CD14-positive monocyte (primary cell): ENCODE results near the gene KDM3A. TPM values are rescaled to one million over a fixed set of nuclear protein-coding genes. Genes with fewer than 3 reads are reported as not detected.

Source experiments
- DNase-seq, 3 donors: peaks; one replicate each; pipeline ENCODE4 v3.0.0-alpha.2; 2011 to 2022
- H2AFZ ChIP-seq: 2 replicates; pipeline ENCODE4 v1.6.0; 2012; ENCODE audit warnings: mild to moderate bottlenecking, low read depth, low read length, inconsistent platforms; ENCODE audit not compliant: insufficient read depth, poor library complexity, severe bottlenecking
- H3K27ac ChIP-seq, 2 donors: 1 replicate in 1 of 2; 2 replicates in 1 of 2; pipeline ENCODE4 v1.5.1; 2012 to 2013; ENCODE audit warnings: low read length in 2 of 2, control low read depth in 1 of 2, inconsistent platforms in 1 of 2, low read depth in 1 of 2, mild to moderate bottlenecking in 1 of 2
- H3K27me3 ChIP-seq, 2 donors: one replicate each; pipeline versions ENCODE4 v1.6.0 to v1.6.1; 2011 to 2013; ENCODE audit warnings: low read length in 2 of 2; ENCODE audit not compliant: control insufficient read depth in 2 of 2, insufficient read depth in 2 of 2
- H3K36me3 ChIP-seq, 2 donors: replicated peaks in 1 of 2; 1 replicate in 1 of 2; 2 replicates in 1 of 2; pipeline versions ENCODE4 v1.5.1 to v1.6.1; 2012 to 2013; ENCODE audit warnings: low read length in 2 of 2, control low read depth in 1 of 2, inconsistent platforms in 1 of 2, mild to moderate bottlenecking in 1 of 2; ENCODE audit not compliant: insufficient read depth in 2 of 2, control insufficient read depth in 1 of 2
- H3K4me1 ChIP-seq, 2 donors: 1 replicate in 1 of 2; 2 replicates in 1 of 2; pipeline versions ENCODE4 v1.5.1 to v1.6.1; 2012 to 2013; ENCODE audit warnings: low read length in 2 of 2, control low read depth in 1 of 2, inconsistent platforms in 1 of 2, mild to moderate bottlenecking in 1 of 2, moderate library complexity in 1 of 2; ENCODE audit not compliant: insufficient read depth in 2 of 2, control insufficient read depth in 1 of 2
- H3K4me2 ChIP-seq: replicated peaks from 2 replicates; pipeline ENCODE3; 2012; ENCODE audit warnings: low read length, moderate library complexity, mild to moderate bottlenecking; ENCODE audit not compliant: poor library complexity, severe bottlenecking; ENCODE audit errors: extremely low read depth
- H3K4me3 ChIP-seq, 3 experiments: fragments of 200-600 bp in 1 of 3; sonication (generic) in 1 of 3; replicated peaks in 1 of 3; 1 replicate in 2 of 3; 2 replicates in 1 of 3; pipeline ENCODE4 v1.5.1; 2011 to 2013; ENCODE audit warnings: low read length in 3 of 3, mild to moderate bottlenecking in 3 of 3, control low read depth in 2 of 3, low read depth in 2 of 3, inconsistent platforms in 1 of 3, moderate library complexity in 1 of 3
- H3K79me2 ChIP-seq: 2 replicates; pipeline ENCODE4 v1.6.0; 2012; ENCODE audit warnings: mild to moderate bottlenecking, control low read depth, inconsistent platforms, low read length, moderate library complexity; ENCODE audit not compliant: insufficient read depth
- H3K9ac ChIP-seq: 2 replicates; pipeline ENCODE4 v1.6.0; 2017; ENCODE audit warnings: low read length, mild to moderate bottlenecking; ENCODE audit not compliant: insufficient read depth, poor library complexity, severe bottlenecking
- H3K9me3 ChIP-seq, 2 donors: replicated peaks in 1 of 2; 1 replicate in 1 of 2; 2 replicates in 1 of 2; pipeline versions ENCODE4 v1.5.1 to v1.6.1; 2012 to 2013; ENCODE audit warnings: low read length in 2 of 2, control low read depth in 1 of 2; ENCODE audit not compliant: control insufficient read depth in 1 of 2, insufficient read depth in 1 of 2
- H4K20me1 ChIP-seq: 2 replicates; pipeline ENCODE4 v1.6.0; 2012; ENCODE audit warnings: mild to moderate bottlenecking, low read length, control low read depth, moderate library complexity; ENCODE audit not compliant: insufficient read depth
- H3K27ac Mint-ChIP-seq, 7 donors: one replicate each; pipeline ENCODE4 v1.8.0; 2020; ENCODE audit warnings: mild to moderate bottlenecking in 7 of 7, mixed read lengths in 7 of 7, moderate library complexity in 6 of 7, inconsistent platforms in 2 of 7
- H3K27me3 Mint-ChIP-seq, 3 donors: one replicate each; pipeline ENCODE4 v1.8.0; 2021 to 2022; ENCODE audit warnings: low read depth in 3 of 3, mild to moderate bottlenecking in 3 of 3, mixed read lengths in 3 of 3, moderate library complexity in 3 of 3, inconsistent platforms in 1 of 3
- H3K36me3 Mint-ChIP-seq, 2 donors: one replicate each; pipeline ENCODE4 v1.8.0; 2020; ENCODE audit warnings: mixed read lengths in 2 of 2, inconsistent platforms in 1 of 2, mild to moderate bottlenecking in 1 of 2
- H3K4me1 Mint-ChIP-seq: one replicate; pipeline ENCODE4 v1.8.0; 2020; ENCODE audit warnings: mild to moderate bottlenecking, mixed read lengths
- H3K4me3 Mint-ChIP-seq, 2 donors: one replicate each; pipeline ENCODE4 v1.8.0; 2020; ENCODE audit warnings: mild to moderate bottlenecking in 2 of 2, mixed read lengths in 2 of 2, moderate library complexity in 1 of 2
- H3K9me3 Mint-ChIP-seq, 7 donors: one replicate each; pipeline ENCODE4 v1.8.0; 2020 to 2022; ENCODE audit warnings: mixed read lengths in 7 of 7, mild to moderate bottlenecking in 6 of 7, moderate library complexity in 6 of 7, inconsistent platforms in 2 of 7
- WGBS: methylation state at CpG from one replicate; pipeline ENCODE4 v1.1.5; 2013; ENCODE audit warnings: missing lambda C conversion rate; ENCODE audit not compliant: insufficient coverage; 5-methylcytosine and 5-hydroxymethylcytosine counted together
- intact Hi-C, 2 donors: fragments of 100-400 bp; cut with micrococcal nuclease; formaldehyde crosslinking; loops; one replicate each; pipeline versions ENCODE4 v1.15.0 to v1.15.1; 2023
- polyA plus RNA-seq, 3 donors: library from polyadenylated mRNA; depleted of rRNA in 1 of 3; unstranded in 2 of 3; stranded (reverse) in 1 of 3; fragments of 300-500 nt in 2 of 3; fragments of >200 nt in 1 of 3; fragmentation: Illumina TruSeq in 2 of 3; gene quantifications; 1 replicate in 2 of 3; 2 replicates in 1 of 3; pipeline ENCODE4 v1.2.3, GENCODE V29; 2012 to 2021
- TF ChIP-seq, protein P1 (sequence below): fragments of 200-600 bp; IDR thresholded peaks from one replicate; pipeline ENCODE4 v1.8.0; 2022; ENCODE audit warnings: antibody characterized with exemption, mild to moderate bottlenecking

The KDM3A gene
- polyA plus RNA-seq, 3 donors, result 3.3 to 21.2 (median 7.4) TPM

DNA sequence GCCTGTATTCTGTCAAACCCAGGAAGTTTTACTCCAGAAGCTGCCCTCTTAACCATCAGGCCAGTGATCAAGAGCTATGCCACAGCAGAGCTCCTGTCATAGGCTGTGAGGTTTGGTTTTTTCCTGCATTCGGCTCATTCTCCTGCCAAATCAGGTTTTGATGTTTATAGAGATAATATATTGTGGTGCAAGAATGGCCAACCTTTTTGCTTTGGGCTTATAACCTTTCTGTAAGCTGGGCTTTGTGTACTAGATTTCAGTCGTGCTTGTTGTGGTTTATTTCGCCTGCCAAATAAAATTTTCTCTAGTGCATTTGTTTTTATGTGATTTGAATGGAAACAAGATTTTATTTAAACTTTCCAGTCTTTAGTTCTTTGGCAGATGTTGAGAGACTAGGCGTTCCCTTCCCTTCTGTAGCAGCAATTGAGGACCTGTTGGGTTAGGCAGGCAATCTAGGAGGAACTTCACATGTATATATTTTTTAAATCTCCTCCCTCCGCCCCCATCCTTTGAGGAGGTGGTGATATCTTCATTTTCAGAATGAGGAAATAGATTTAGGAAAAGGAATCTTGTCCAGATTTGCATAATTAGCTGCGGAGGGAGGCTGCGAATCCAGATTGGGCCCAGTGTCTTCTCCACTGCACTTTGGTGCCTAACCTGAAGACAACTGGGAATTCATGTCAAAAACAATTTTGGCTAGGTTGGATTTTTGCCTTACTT is 2.6 kb downstream of the KDM3A start:
- Histone ChIP-seq H3K36me3 (peaks cover 13 to 37% of the 10 kb centered on the region in 2 donors), H3K79me2 (peaks cover 59% of the 10 kb centered on the region), H3K27ac (no peak overlapping the region), H4K20me1 (peaks cover 57% of the 10 kb centered on the region), H3K9ac (no peak overlapping the region), H3K4me3 (peak overlapping the region in 1 of 3 experiments; percentile 82), H3K4me2 (no peak overlapping the region), H3K4me1 (peaks cover 21 to 22% of the 10 kb centered on the region in 2 donors), H3K9me3 (peaks cover 0 to 14% of the 10 kb centered on the region in 2 donors), H2AFZ (no peak overlapping the region), H3K27me3 (no peaks in the 10 kb centered on the region)
- intact Hi-C loops, result loop anchor here (5.0 to 10.0 kb wide), 7 partner anchors 119 to 339 kb away; partner anchors contain the start of genes CHMP3 (in 2 of the 2), IMMT (in 2 of the 2), MRPL35 (in 2 of the 2) and POLR1A (in 1 of the 2)
- H3K9me3 Mint-ChIP-seq, result peaks cover 5 to 24% (median 18%) of the 10 kb centered on the region in 7 donors
- H3K27ac Mint-ChIP-seq, result peak overlapping the region in 1 of 7 donors; percentile 53
- H3K4me3 Mint-ChIP-seq, result no peak overlapping the region
- 83% methylated on average over 1 of the region's 7 CpGs for WGBS
- DNase-seq, result no peak
- peaks cover 34% of the 10 kb centered on the region for H3K4me1 Mint-ChIP-seq
- TF ChIP-seq, protein P1, sequence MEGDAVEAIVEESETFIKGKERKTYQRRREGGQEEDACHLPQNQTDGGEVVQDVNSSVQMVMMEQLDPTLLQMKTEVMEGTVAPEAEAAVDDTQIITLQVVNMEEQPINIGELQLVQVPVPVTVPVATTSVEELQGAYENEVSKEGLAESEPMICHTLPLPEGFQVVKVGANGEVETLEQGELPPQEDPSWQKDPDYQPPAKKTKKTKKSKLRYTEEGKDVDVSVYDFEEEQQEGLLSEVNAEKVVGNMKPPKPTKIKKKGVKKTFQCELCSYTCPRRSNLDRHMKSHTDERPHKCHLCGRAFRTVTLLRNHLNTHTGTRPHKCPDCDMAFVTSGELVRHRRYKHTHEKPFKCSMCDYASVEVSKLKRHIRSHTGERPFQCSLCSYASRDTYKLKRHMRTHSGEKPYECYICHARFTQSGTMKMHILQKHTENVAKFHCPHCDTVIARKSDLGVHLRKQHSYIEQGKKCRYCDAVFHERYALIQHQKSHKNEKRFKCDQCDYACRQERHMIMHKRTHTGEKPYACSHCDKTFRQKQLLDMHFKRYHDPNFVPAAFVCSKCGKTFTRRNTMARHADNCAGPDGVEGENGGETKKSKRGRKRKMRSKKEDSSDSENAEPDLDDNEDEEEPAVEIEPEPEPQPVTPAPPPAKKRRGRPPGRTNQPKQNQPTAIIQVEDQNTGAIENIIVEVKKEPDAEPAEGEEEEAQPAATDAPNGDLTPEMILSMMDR, result no peak
- peaks cover 32 to 42% of the 10 kb centered on the region in 2 donors for H3K36me3 Mint-ChIP-seq
- H3K27me3 Mint-ChIP-seq, result peaks cover 0 to 7% (median 0%) of the 10 kb centered on the region in 3 donors

DNA sequence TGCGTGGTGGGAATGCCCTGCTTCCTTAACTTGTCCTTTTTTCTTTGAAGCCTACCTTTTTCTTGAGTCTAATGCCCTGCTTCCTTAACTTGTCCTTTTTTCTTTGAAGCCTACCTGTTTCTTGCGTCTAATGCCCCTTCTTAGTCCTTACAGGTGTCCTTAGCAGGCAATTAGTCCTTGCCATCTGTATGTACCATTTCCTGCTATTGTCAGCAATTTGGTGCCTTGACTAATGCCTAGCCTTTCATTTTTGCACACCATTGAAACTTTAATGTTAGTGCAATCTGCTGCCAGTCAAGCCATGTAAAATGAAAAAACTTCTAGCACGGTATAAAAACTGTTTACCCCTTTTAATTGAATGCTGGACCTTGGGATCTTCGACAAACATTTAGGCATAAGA is 4.3 kb downstream of the KDM3A start:
- no peak for DNase-seq
- Histone ChIP-seq H3K9ac (no peak overlapping the region), H3K27ac (no peak overlapping the region), H3K4me2 (no peak overlapping the region), H3K9me3 (no peaks in the 10 kb centered on the region), H3K4me3 (no peak overlapping the region), H4K20me1 (peaks cover 69% of the 10 kb centered on the region), H3K79me2 (peaks cover 65% of the 10 kb centered on the region), H3K36me3 (peaks cover 28 to 53% of the 10 kb centered on the region in 2 donors), H3K27me3 (no peaks in the 10 kb centered on the region), H3K4me1 (peaks cover 21 to 22% of the 10 kb centered on the region in 2 donors), H2AFZ (no peak overlapping the region)
- Mint-ChIP-seq H3K36me3 (peaks cover 45 to 51% of the 10 kb centered on the region in 2 donors), H3K27me3 (peaks cover 0 to 7% (median 0%) of the 10 kb centered on the region in 3 donors), H3K4me3 (no peak overlapping the region), H3K27ac (peak overlapping the region in 1 of 7 donors; percentile 54), H3K4me1 (peaks cover 32% of the 10 kb centered on the region), H3K9me3 (peaks cover 2 to 7% (median 4%) of the 10 kb centered on the region in 7 donors)
- 100% methylated on average over 3 of the region's 4 CpGs for WGBS
- intact Hi-C loops, result loop anchor here (10.0 kb wide), 5 partner anchors 119 to 341 kb away; partner anchors contain the start of genes CHMP3 (in 1 of the 2), IMMT (in 1 of the 2), MRPL35 (in 1 of the 2) and POLR1A (in 1 of the 2)
- TF ChIP-seq, protein P1, result no peak
